Measurements from ENCODE around the gene AKIRIN1.
"Not testable (repeated sequence)": the region's sequence is repeated elsewhere in the genome, so short reads cannot be mapped to it uniquely, and the experiment has no call there.

The AKIRIN1 gene

DNA sequence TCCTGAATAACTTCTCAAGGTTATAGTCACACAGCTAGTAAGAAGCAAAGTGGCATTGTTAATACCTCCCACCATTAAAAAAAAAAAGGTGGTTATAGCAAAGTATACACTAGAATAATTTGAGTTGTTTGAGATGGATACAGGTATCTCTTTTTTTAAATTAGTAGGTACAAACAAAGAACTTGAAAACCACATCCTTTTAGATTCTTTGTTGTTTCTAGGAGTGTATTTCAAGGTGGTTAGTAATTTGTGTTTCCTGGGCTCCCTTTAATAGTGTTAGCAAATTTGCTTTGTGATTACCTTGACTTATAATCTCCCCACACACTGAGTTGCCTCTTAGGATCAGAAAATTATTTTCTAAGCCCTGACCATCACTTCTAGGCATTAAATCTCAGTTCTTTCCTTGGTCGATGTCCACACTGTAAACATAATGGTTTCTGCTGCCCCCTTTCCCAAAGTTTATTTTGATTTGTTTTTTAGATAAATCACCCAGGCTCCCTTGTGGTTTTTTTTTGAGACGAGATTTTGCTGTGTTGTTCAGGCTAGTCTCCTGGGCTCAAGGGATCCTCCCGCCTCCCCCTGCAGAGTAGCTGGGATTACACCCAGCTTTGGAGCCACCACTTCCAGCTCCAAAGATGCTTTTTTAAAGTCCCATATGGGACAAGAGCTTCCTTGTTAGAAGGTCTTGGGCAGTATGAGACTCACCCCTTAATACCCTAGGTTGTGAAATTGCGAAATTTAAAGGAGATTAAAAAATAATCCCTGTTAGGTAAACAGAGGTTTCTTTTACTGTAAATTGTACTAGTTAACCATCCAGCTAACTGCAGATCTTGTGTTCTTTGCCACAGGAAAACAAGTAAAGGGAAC lies 6.2 kb downstream of the AKIRIN1 start:
- peak in 3 of 6 experiments; percentile 46 to 60 (median 51) for DNase-seq

DNA sequence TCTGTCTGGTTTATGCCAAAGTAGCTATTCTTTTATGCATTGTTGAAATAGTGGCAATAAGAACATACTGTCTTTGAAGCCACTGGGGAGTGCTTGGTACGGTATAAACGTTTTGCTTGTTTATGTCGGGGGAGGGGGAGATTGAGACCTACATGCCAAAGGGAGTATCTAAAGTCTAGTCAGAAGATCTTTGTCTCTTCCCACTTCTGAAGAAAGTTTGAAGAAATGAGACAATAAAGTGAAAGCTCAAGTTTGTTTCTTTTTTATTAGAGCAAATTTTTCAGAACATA lies 6.8 kb downstream of the AKIRIN1 start:
- peak in 2 of 6 experiments; percentile 10 to 34 for DNase-seq

DNA sequence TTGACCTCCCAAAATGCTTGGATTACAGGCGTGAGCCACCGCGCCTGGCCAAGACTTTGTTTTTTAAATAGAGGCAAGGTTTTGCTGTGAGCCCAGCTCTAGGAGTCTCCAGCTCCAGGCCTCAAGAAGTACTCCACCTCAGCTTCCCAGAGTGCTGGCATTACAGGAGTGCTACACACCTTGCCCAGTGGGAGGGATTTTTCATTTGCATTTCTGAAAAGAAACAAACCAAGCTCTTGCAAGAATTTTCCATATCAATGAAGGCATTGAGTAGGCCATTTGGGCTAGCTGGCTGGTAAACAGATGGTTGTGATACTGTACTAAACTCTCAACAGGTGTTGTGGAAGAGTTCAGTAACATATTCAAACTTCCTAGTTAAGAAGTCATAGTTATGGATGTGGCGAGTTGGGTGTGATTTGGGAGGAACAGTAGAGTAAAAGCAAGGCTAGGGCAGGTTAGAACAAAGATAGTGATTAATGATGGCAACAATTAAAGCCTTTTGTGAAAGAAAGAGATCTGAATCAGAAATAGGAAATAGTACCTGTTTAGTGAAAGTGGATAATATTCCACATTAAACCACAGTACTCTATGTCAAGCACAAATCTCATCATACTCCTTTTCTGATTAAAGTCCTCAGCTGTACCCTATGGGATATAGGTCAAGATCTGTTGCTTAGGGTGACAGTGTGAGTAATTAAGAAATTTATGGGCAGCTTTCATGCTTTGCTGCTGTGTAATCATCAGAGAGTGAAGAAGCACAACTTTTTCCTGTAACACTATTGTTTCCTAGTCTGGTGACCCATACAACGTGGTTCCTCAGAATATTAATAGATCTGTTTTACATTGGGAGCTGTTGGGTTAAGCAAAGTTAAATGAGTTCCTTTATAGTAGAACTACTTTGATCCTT lies 10.7 kb downstream of the AKIRIN1 start:
- no peak for DNase-seq

DNA sequence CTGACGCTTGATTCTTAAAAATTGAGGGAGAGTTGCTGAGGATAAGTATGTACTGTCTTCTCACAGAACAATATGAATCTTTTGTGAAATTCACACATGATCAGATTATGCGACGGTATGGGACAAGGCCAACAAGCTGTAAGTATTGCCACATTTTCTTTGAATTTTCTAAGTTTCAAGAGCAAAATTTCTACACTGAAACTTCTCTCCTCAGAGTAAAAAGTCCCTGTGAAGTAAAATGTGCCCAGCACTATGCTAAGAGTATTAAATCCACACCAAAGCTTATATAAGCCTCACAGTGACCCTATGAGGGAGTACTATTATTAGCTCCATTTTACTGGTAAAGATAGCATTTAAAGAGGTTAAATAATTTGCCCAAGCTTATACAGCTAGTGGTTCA lies 12.2 kb downstream of the AKIRIN1 start:
- DNase-seq: no peak

DNA sequence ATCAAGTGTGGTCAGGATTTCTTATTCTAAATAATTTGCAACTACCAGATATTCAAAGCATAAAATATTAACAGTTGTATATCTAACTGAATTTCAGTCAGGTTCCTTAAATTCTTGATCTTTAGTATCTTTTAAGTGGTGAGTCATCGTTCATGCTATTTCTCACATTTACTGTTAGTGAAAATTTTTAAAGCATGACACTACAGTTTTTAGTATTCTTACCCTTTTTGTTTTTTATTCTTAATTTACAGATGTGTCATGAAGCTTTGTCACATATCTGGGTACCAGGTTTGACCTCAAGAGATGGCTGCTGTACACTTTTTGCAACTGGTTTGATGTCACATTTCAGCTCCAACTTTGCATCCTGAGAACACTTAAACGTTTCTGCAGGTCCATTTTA lies 12.7 kb downstream of the AKIRIN1 start:
- no peak for DNase-seq

GRCh38 chr1:39006287-39006686 lies 15.2 kb downstream of the AKIRIN1 start:
- DNase-seq: no peak

- DNase-seq: no peak
Measured at GRCh38 chr1:39006726-39007645, 15.9 kb downstream of the AKIRIN1 start.

GRCh38 chr1:39014956-39015355 lies 23.9 kb downstream of the AKIRIN1 start:
- DNase-seq: not testable (repeated sequence)

- DNase-seq: no peak
Measured at GRCh38 chr1:39016604-39017171, 25.6 kb downstream of the AKIRIN1 start.

- no peak for DNase-seq
Measured at GRCh38 chr1:39017266-39017665, 26.2 kb downstream of the AKIRIN1 start.

DNA sequence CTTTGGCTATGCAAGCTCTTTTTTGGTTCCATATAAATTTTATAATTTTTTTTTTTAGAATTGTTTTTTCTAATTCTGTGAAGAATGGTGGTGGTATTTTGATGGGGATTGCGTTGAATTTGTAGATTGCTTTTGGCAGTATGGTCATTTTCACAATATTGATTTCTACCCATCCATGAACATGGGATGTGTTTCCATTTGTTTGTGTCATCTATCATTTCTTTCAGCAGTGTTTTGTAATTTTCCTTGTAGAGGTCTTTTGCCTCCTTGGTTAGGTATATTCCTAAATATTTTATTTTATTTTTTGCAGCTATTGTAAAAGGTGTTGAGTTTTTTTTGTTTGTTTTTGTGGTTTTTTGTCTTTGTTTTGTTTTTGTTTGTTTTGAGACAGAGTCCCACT lies 29.4 kb downstream of the AKIRIN1 start:
- DNase-seq: not testable (repeated sequence)

DNA sequence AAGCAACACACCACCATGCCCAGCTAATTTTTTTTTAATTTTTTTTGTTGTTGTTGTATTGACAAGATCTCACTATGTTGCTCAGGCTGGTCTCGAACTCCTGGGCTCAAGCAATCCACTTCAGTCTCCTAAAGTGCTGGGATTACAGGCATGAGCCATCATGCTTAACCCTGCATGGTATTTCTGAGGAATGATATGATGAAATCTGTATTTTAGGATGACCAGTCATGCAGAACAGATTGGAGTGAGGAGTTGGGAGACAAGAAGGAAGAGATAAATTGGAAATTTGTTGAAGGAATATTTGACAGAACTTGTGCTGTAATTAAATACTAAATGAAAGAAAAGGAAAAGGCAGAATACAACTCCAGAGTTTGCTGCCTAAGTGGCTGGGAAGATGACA lies 30.4 kb downstream of the AKIRIN1 start:
- no peak for DNase-seq

GRCh38 chr1:39023140-39023539 lies 32.1 kb downstream of the AKIRIN1 start:
- no peak for DNase-seq

GRCh38 chr1:39026051-39026865 lies 35.2 kb downstream of the AKIRIN1 start, which contains the start of gene NDUFS5:
Gene NDUFS5 (plus strand): TSS chr1:39026350. CDS start chr1:39028725, 2,375 bp downstream.
- DNase-seq: peak; percentile 68 to 84 (median 72)

GRCh38 chr1:39026866-39027507 lies 35.9 kb downstream of the AKIRIN1 start:
- peak in 3 of 6 experiments; percentile 4 to 73 (median 32) for DNase-seq

GRCh38 chr1:39034114-39034654 lies 43.1 kb downstream of the AKIRIN1 start:
- peak in 4 of 6 experiments; percentile 6 to 50 (median 24) for DNase-seq

DNA sequence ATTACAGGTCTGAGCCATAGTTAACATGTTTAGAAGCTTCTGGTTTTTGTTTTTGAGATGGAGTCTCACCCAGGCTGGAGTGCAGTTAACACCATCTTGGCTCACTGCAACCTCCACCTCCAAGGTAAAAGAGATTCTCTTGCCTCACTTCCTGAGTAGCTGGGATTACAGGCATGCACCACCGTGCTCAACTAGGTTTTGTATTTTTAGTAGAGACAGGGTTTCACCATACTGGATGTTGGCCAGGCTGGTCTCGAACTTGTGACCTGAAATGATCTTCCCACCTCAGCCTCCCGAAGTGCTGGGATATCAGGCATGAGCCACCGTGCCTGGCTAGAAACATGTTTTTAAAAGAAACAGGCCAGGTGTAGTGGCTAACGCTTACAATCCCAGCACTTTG lies 45.6 kb downstream of the AKIRIN1 start:
- DNase-seq: no peak

- no peak for DNase-seq
Measured at GRCh38 chr1:39043513-39043912, 52.4 kb downstream of the AKIRIN1 start.

DNA sequence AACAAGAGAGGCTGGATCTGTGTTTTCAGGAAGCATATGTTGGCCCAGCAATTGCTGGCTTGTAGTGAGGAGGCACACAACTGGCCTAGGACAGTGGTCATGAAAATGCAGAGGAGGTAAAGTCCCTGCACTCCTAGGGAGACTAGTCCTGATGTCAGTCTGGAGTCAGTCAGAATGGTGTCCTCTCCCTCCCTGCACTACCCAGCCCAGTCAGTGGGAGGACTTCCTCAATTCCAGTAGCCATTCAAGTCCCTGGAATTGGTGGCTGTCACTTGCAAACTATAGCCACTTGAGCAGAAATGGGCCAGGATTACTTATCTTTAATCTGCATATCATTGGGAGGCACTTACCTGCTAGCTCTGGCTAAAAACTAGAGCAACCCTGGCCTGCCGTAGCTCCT lies 53.7 kb downstream of the AKIRIN1 start:
- DNase-seq: no peak

GRCh38 chr1:39045231-39045630 lies 54.2 kb downstream of the AKIRIN1 start:
- DNase-seq: no peak

All from stimulated activated naive CD4-positive, alpha-beta T cell (primary cell).